ENCODE measurements around the gene BDKRB2. TPM values are rescaled to one million over a fixed set of nuclear protein-coding genes. Genes with fewer than 3 reads are reported as not detected.

Gene BDKRB2
- total RNA-seq, 1 donor, result 105 TPM

GRCh38 chr14:96269359-96269710, 64.7 kb downstream of the BDKRB2 start:
- DNase-seq (ENCODE audit: low read depth), result no peak
- no peak overlapping the region for H3K4me3 ChIP-seq (ENCODE audit: low read depth, low read length)
- TF ChIP-seq CTCF (IDR thresholded peaks at IDR 0.05; ENCODE audit: insufficient read depth, low read depth, low read length), result no peak

GRCh38 chr14:96270565-96271420, 66.2 kb downstream of the BDKRB2 start:
- TF ChIP-seq CTCF (IDR thresholded peaks at IDR 0.05; ENCODE audit: insufficient read depth, low read depth, low read length), result no peak
- no peak overlapping the region for H3K4me3 ChIP-seq (ENCODE audit: low read depth, low read length)
- no peak for DNase-seq (ENCODE audit: low read depth)

- no peak for TF ChIP-seq CTCF (IDR thresholded peaks at IDR 0.05; ENCODE audit: insufficient read depth, low read depth, low read length)
- no peak for DNase-seq (ENCODE audit: low read depth)
- H3K4me3 ChIP-seq (ENCODE audit: low read depth, low read length), result no peak overlapping the region
These were observed 66.8 kb downstream of the BDKRB2 start for GRCh38 chr14:96271421-96271762.

- no peak for DNase-seq (ENCODE audit: low read depth)
- H3K4me3 ChIP-seq (ENCODE audit: low read depth, low read length), result no peak overlapping the region
- no peak for TF ChIP-seq CTCF (IDR thresholded peaks at IDR 0.05; ENCODE audit: insufficient read depth, low read depth, low read length)
These were observed 68.3 kb downstream of the BDKRB2 start for GRCh38 chr14:96272777-96273473.

GRCh38 chr14:96273629-96274028, 69.0 kb downstream of the BDKRB2 start:
- no peak overlapping the region for H3K4me3 ChIP-seq (ENCODE audit: low read depth, low read length)
- TF ChIP-seq CTCF (IDR thresholded peaks at IDR 0.05; ENCODE audit: insufficient read depth, low read depth, low read length), result no peak
- no peak for DNase-seq (ENCODE audit: low read depth)

- TF ChIP-seq CTCF (IDR thresholded peaks at IDR 0.05; ENCODE audit: insufficient read depth, low read depth, low read length), result no peak
- DNase-seq (ENCODE audit: low read depth), result peak; percentile 53
- H3K4me3 ChIP-seq (ENCODE audit: low read depth, low read length), result no peak overlapping the region
These were observed 69.5 kb downstream of the BDKRB2 start for GRCh38 chr14:96274122-96274521.
